HCEC 1CT (cell line): ENCODE results near the gene OR5AR1.
"Not testable (repeated sequence)": the region's sequence is repeated elsewhere in the genome, so short reads cannot be mapped to it uniquely, and the experiment has no call there.

Source experiments
- DNase-seq: peaks from one replicate; pipeline ENCODE4 v3.0.0-alpha.2; 2017

OR5AR1 gene

GRCh38 chr11:56663386-56663785, at the start of gene OR5AR1:
TSS of gene OR5AR1 (plus strand) at chr11:56663686. CDS start at chr11:56663686, 0 bp downstream.
- no peak for DNase-seq

GRCh38 chr11:56624661-56625110, 38.8 kb upstream of the OR5AR1 start:
- peak; percentile 38 for DNase-seq

- no peak for DNase-seq
Observed at GRCh38 chr11:56625946-56626345, 37.5 kb upstream of the OR5AR1 start.

GRCh38 chr11:56632329-56632728, 31.2 kb upstream of the OR5AR1 start:
- no peak for DNase-seq

- DNase-seq, result no peak
Observed at GRCh38 chr11:56636861-56637260, 26.6 kb upstream of the OR5AR1 start.

- DNase-seq, result no peak
Observed at GRCh38 chr11:56637500-56637899, 26.0 kb upstream of the OR5AR1 start.

- no peak for DNase-seq
Observed at GRCh38 chr11:56642339-56642738, 21.1 kb upstream of the OR5AR1 start, which contains the start of gene OR5AP2. TSS of gene OR5AP2 (minus strand) at chr11:56642439. CDS start at chr11:56642439, 0 bp downstream.

- DNase-seq, result no peak
Observed at GRCh38 chr11:56659755-56660154, 3.7 kb upstream of the OR5AR1 start.

GRCh38 chr11:56670984-56671383, 7.5 kb downstream of the OR5AR1 start:
- DNase-seq, result no peak

GRCh38 chr11:56688554-56689100, 25.1 kb downstream of the OR5AR1 start:
- no peak for DNase-seq

GRCh38 chr11:56691179-56691578, 27.7 kb downstream of the OR5AR1 start:
- DNase-seq, result not testable (repeated sequence)

GRCh38 chr11:56693428-56693827, 29.9 kb downstream of the OR5AR1 start:
- DNase-seq, result no peak

GRCh38 chr11:56698795-56699194, 35.3 kb downstream of the OR5AR1 start, which contains the start of gene OR9G1:
TSS of gene OR9G1 (plus strand) at chr11:56699095. CDS start at chr11:56700388, 1,293 bp downstream.
- DNase-seq, result no peak

GRCh38 chr11:56700242-56700913, 36.9 kb downstream of the OR5AR1 start:
- no peak for DNase-seq

GRCh38 chr11:56700914-56701485, 37.5 kb downstream of the OR5AR1 start:
- DNase-seq, result no peak

GRCh38 chr11:56705784-56706396, 42.4 kb downstream of the OR5AR1 start:
- DNase-seq, result no peak

GRCh38 chr11:56706486-56706885, 43.0 kb downstream of the OR5AR1 start:
- DNase-seq, result no peak

GRCh38 chr11:56714206-56714605, 50.7 kb downstream of the OR5AR1 start:
- no peak for DNase-seq
